Panc1 (cell line): ENCODE results near the gene PLEKHG2. TPM values are rescaled to one million over a fixed set of nuclear protein-coding genes. Genes with fewer than 3 reads are reported as not detected.

Source experiments
- ATAC-seq: fragments of 200-7000 bp; cut with Tn5 transposase; 2 replicates; pipeline ENCODE4 v1.9.1; 2020; ENCODE audit warnings: mild to moderate bottlenecking, moderate library complexity
- BruUV-seq: library from RNA; stranded (reverse); fragments of 400-500 nt; replicated peaks from 2 replicates; lab custom pipeline; 2021; lab: Mats Ljungman, UMichigan
- CTCF ChIA-PET: fragments of 300-600 bp; sonication (Branson Sonifier 250); formaldehyde crosslinking; loops from one replicate; lab custom pipeline; 2022; ENCODE audit warnings: antibody characterized with exemption; lab: Charles Lee
- POLR2A ChIA-PET: fragments of 300-600 bp; sonication (Branson Sonifier 250); formaldehyde crosslinking; loops from one replicate; lab custom pipeline; 2022; ENCODE audit warnings: antibody characterized with exemption; lab: Charles Lee
- DNase-seq: peaks from one replicate; pipeline ENCODE4 v3.0.0-alpha.2; 2010; ENCODE audit warnings: low read depth, low spot score
- H3K27ac ChIP-seq: 2 replicates; pipeline ENCODE4 v1.5.1; 2011; ENCODE audit warnings: mild to moderate bottlenecking, low read length, inconsistent platforms
- H3K27me3 ChIP-seq: fragments of 200-500 bp; sonication (Bioruptor generic); 2 replicates; pipeline ENCODE4 v1.6.0; 2014; ENCODE audit warnings: low read length, inconsistent platforms; ENCODE audit not compliant: control insufficient read depth, insufficient read depth
- H3K36me3 ChIP-seq: fragments of 200-500 bp; sonication (Bioruptor generic); 2 replicates; pipeline ENCODE4 v1.5.1; 2014; ENCODE audit warnings: inconsistent platforms, mild to moderate bottlenecking, low read length, moderate library complexity; ENCODE audit not compliant: control insufficient read depth, insufficient read depth
- H3K4me1 ChIP-seq: 2 replicates; pipeline ENCODE4 v1.5.1; 2011; ENCODE audit warnings: inconsistent platforms, mild to moderate bottlenecking, low read length, moderate library complexity; ENCODE audit not compliant: control insufficient read depth, insufficient read depth
- H3K4me3 ChIP-seq, 2 experiments: 2 replicates each; pipeline ENCODE4 v1.5.1; 2011 to 2012; ENCODE audit warnings: low read depth in 2 of 2, low read length in 2 of 2, mild to moderate bottlenecking in 2 of 2, inconsistent platforms in 1 of 2, moderate library complexity in 1 of 2
- H3K9me3 ChIP-seq: fragments of 200-500 bp; sonication (Bioruptor generic); 2 replicates; pipeline ENCODE4 v1.5.1; 2014; ENCODE audit warnings: low read depth, mild to moderate bottlenecking, inconsistent platforms, low read length, moderate library complexity; ENCODE audit not compliant: control insufficient read depth, insufficient read depth
- POLR2AphosphoS5 ChIP-seq: IDR thresholded peaks from 2 replicates; pipeline ENCODE4 v1.6.1; 2012; ENCODE audit warnings: mild to moderate bottlenecking, low read depth, low read length, moderate library complexity
- SIN3A ChIP-seq: IDR thresholded peaks from 2 replicates; pipeline ENCODE4 v1.6.1; 2012; ENCODE audit warnings: low read depth, mild to moderate bottlenecking, low read length, moderate library complexity, borderline replicate concordance; ENCODE audit not compliant: insufficient read depth
- TCF7L2 ChIP-seq: IDR thresholded peaks from 2 replicates; pipeline ENCODE4 v1.6.1; 2011; ENCODE audit warnings: mild to moderate bottlenecking, low read depth, low read length, inconsistent platforms
- in situ Hi-C: cut with HindIII; loops from 2 replicates; pipeline ENCODE4 v1.10.0; 2016; ENCODE audit warnings: low sequenced_read_pairs, low pct_unique_long_range_greater_than_20kb
- intact Hi-C: fragments of 100-400 bp; cut with micrococcal nuclease; formaldehyde crosslinking; loops from one replicate; pipeline ENCODE4 v1.10.0; 2022; ENCODE audit not compliant: unreplicated experiment
- total RNA-seq: library from RNA; stranded (reverse); gene quantifications from one replicate; pipeline ENCODE4 v1.2.1, GENCODE V29; 2021; ENCODE audit not compliant: unreplicated experiment
- TF ChIP-seq, protein P1 (sequence below): fragments of 450-650 bp; IDR thresholded peaks from 2 replicates; pipeline ENCODE4 v1.5.1; 2017; ENCODE audit warnings: mild to moderate bottlenecking
- TF ChIP-seq, protein P2 (sequence below), 2 experiments: IDR thresholded peaks; 2 replicates each; pipeline ENCODE4 v1.6.1; 2011 to 2012; ENCODE audit warnings: low read depth in 2 of 2, control low read depth in 1 of 2, low read length in 1 of 2, mild to moderate bottlenecking in 1 of 2, moderate library complexity in 1 of 2; ENCODE audit not compliant: insufficient read depth in 1 of 2

The PLEKHG2 gene
- total RNA-seq, 1 experiment from 2014 or later: 1,988 TPM

DNA sequence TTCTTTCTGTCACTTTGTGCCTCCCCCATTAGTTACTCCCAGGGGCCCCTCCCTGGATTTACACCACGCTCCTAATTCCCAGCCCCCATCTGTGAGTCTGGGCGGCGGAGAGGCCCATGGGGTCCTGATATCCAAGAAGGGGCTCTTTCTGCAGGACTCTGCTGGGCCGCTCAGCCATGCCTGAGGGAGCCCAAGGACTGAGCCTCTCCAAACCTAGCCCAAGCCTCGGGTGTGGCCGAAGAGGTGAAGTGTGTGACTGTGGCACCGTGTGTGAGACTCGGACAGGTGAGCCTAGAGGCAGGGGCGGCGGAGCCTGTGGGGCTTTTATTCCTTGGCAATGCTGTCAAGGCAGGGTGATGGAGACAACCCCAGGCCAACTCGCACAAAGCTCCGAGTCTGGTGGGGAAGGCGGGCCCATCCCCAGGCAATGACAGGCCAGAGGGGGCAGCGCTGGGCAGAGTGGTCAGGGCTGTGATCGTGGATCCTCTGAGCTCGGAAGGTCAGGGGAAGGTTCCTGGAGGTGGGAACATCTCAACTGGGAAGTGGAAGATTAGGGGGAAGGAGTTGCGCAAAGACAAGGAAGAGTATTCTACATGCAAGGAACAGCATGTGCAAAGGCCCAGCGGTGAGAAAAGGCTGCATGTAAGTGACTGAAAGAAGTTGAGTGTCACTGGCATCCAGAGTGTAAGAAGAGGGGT is 1.6 kb downstream of the PLEKHG2 start:
- CTCF ChIA-PET: interaction anchor here (0.6 to 6.8 kb wide), 19 partner anchors 12 to 377 kb away, joined by 3 to 147 read pairs (median 5); partner anchors contain the start of genes EID2B, RPS16, SAMD4B and TIMM50
- BruUV-seq: no TSS peak
- ATAC-seq (peak; percentile 1), DNase-seq (no peak)
- no peaks in the 10 kb centered on the region for H3K9me3 ChIP-seq
- H3K36me3 ChIP-seq: peaks cover 36% of the 10 kb centered on the region
- peaks cover 49% of the 10 kb centered on the region for H3K4me1 ChIP-seq
- peak overlapping the region; percentile 92 for H3K27ac ChIP-seq
- intact Hi-C loops: loop anchor here (5.0 to 10.0 kb wide), 2 partner anchors 202 to 439 kb away; partner anchors contain the start of gene FBXO17
- POLR2A ChIA-PET: interaction anchor here (0.5 to 8.9 kb wide), 18 partner anchors 10 to 848 kb away, joined by 3 to 230 read pairs (median 9); partner anchors contain the start of genes DLL3, MED29, PAF1 and RPS16
- in situ Hi-C loops: no loop called here
- peak overlapping the region; percentile 42 to 55 for H3K4me3 ChIP-seq
- H3K27me3 ChIP-seq: no peaks in the 10 kb centered on the region
- TF ChIP-seq, protein P1, sequence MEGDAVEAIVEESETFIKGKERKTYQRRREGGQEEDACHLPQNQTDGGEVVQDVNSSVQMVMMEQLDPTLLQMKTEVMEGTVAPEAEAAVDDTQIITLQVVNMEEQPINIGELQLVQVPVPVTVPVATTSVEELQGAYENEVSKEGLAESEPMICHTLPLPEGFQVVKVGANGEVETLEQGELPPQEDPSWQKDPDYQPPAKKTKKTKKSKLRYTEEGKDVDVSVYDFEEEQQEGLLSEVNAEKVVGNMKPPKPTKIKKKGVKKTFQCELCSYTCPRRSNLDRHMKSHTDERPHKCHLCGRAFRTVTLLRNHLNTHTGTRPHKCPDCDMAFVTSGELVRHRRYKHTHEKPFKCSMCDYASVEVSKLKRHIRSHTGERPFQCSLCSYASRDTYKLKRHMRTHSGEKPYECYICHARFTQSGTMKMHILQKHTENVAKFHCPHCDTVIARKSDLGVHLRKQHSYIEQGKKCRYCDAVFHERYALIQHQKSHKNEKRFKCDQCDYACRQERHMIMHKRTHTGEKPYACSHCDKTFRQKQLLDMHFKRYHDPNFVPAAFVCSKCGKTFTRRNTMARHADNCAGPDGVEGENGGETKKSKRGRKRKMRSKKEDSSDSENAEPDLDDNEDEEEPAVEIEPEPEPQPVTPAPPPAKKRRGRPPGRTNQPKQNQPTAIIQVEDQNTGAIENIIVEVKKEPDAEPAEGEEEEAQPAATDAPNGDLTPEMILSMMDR: no peak
- TF ChIP-seq TCF7L2: no peak
- TF ChIP-seq POLR2AphosphoS5: no peak
- TF ChIP-seq, protein P2, sequence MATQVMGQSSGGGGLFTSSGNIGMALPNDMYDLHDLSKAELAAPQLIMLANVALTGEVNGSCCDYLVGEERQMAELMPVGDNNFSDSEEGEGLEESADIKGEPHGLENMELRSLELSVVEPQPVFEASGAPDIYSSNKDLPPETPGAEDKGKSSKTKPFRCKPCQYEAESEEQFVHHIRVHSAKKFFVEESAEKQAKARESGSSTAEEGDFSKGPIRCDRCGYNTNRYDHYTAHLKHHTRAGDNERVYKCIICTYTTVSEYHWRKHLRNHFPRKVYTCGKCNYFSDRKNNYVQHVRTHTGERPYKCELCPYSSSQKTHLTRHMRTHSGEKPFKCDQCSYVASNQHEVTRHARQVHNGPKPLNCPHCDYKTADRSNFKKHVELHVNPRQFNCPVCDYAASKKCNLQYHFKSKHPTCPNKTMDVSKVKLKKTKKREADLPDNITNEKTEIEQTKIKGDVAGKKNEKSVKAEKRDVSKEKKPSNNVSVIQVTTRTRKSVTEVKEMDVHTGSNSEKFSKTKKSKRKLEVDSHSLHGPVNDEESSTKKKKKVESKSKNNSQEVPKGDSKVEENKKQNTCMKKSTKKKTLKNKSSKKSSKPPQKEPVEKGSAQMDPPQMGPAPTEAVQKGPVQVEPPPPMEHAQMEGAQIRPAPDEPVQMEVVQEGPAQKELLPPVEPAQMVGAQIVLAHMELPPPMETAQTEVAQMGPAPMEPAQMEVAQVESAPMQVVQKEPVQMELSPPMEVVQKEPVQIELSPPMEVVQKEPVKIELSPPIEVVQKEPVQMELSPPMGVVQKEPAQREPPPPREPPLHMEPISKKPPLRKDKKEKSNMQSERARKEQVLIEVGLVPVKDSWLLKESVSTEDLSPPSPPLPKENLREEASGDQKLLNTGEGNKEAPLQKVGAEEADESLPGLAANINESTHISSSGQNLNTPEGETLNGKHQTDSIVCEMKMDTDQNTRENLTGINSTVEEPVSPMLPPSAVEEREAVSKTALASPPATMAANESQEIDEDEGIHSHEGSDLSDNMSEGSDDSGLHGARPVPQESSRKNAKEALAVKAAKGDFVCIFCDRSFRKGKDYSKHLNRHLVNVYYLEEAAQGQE (IDR thresholded peaks at IDR 0.05; ENCODE audit: insufficient read depth in 1 of 2, low read depth in 2 of 2, low read length in 1 of 2): no peak
- no peak for TF ChIP-seq SIN3A

DNA sequence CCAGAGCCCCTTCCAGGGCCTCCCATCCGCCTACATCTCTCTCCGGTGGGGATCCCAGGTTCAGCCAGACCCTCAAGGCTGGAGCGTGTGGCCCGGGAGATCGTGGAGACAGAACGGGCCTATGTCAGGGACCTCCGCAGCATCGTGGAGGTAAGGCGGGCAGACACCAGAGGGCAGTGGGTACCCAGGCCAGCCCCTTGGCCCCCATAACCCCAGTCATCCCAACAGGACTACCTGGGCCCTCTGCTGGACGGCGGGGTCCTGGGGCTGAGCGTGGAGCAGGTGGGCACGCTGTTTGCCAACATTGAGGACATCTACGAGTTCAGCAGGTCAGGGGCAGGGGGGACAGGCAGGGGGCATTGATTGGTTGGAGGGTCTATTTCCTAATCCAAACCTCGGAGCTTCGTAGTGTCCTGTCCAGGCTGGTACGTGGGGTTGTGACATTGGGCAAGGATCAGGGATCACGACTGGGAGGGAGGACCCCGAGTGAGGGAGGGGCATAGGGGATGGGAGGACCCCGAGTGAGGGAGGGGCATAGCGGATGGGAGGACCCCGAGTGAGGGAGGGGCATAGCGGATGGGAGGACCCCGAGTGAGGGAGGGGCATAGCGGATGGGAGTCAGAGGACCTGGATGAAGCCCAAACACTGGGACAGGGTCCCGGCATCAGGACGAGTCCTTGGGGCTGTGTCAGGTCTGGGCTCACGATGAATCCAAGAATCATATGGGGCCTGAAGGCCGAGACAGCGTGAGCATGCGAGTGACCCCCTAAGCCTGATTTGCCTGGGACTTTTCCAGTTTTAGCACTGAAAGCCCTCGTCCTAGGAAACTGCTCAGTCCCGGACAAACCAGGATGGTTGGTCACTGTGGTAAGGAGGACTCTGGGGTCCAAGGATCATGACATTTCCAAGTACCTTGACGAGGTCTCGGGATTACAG is 2.9 kb downstream of the PLEKHG2 start:
- peak overlapping the region; percentile 42 to 55 for H3K4me3 ChIP-seq
- H3K9me3 ChIP-seq: no peaks in the 10 kb centered on the region
- POLR2A ChIA-PET: interaction anchor here (0.6 to 8.9 kb wide), 20 partner anchors 7 to 785 kb away, joined by 3 to 230 read pairs (median 10); partner anchors contain the start of genes MED29, PAF1, RPS16 and SUPT5H
- ATAC-seq (no peak), DNase-seq (no peak)
- H3K27ac ChIP-seq: peak overlapping the region; percentile 92
- CTCF ChIA-PET: interaction anchor here (0.8 to 6.8 kb wide), 12 partner anchors 11 to 126 kb away, joined by 3 to 147 read pairs (median 10); partner anchors contain the start of gene RPS16
- BruUV-seq: TSS peak; percentile 44
- H3K36me3 ChIP-seq: peaks cover 41% of the 10 kb centered on the region
- TF ChIP-seq SIN3A (no peak), TCF7L2 (no peak), POLR2AphosphoS5 (no peak)
- TF ChIP-seq, protein P2 (IDR thresholded peaks at IDR 0.05; ENCODE audit: insufficient read depth in 1 of 2, low read depth in 2 of 2, low read length in 1 of 2): no peak
- TF ChIP-seq, protein P1: no peak
- no peaks in the 10 kb centered on the region for H3K27me3 ChIP-seq
- peaks cover 42% of the 10 kb centered on the region for H3K4me1 ChIP-seq
- intact Hi-C loops: loop anchor here (10.0 kb wide), 1 partner anchor 441 kb away; the partner anchor contains the start of gene FBXO17
- in situ Hi-C loops: no loop called here
